Astrocyte (in vitro differentiated cells and primary cell): ENCODE results near the gene PIK3R2. TPM values are rescaled to one million over a fixed set of nuclear protein-coding genes. Genes with fewer than 3 reads are reported as not detected.

ENCODE experiments used
- DNase-seq: peaks from one replicate; pipeline ENCODE4 v3.0.0-alpha.2; 2010; ENCODE audit warnings: low read depth
- FAIRE-seq: peaks from 2 replicates; lab custom pipeline; 2011; peaks lifted over from hg19 to GRCh38; lab: Jason Lieb, UNC
- H2AFZ ChIP-seq: 2 replicates; pipeline ENCODE4 v1.6.0; 2012; ENCODE audit warnings: low read depth, low read length, inconsistent platforms
- H3K27ac ChIP-seq: 2 replicates; pipeline ENCODE4 v1.5.1; 2011; ENCODE audit warnings: low read depth, low read length, inconsistent platforms
- H3K27me3 ChIP-seq: 2 replicates; pipeline ENCODE4 v1.6.0; 2011; ENCODE audit warnings: low read length, inconsistent platforms; ENCODE audit not compliant: insufficient read depth
- H3K36me3 ChIP-seq: 2 replicates; pipeline ENCODE4 v1.5.1; 2011; ENCODE audit warnings: low read length, inconsistent platforms; ENCODE audit not compliant: insufficient read depth
- H3K4me1 ChIP-seq: 2 replicates; pipeline ENCODE4 v1.5.1; 2011; ENCODE audit warnings: low read length, inconsistent platforms; ENCODE audit not compliant: insufficient read depth
- H3K4me2 ChIP-seq: 2 replicates; pipeline ENCODE4 v1.6.0; 2012; ENCODE audit warnings: low read length, inconsistent platforms
- H3K4me3 ChIP-seq: 2 replicates; pipeline ENCODE4 v1.5.1; 2011; ENCODE audit warnings: low read depth, mild to moderate bottlenecking, low read length, inconsistent platforms; ENCODE audit not compliant: insufficient read depth
- H3K79me2 ChIP-seq: 2 replicates; pipeline ENCODE4 v1.6.0; 2012; ENCODE audit warnings: mild to moderate bottlenecking, low read length, inconsistent platforms; ENCODE audit not compliant: insufficient read depth
- H3K9ac ChIP-seq: 2 replicates; pipeline ENCODE4 v1.6.0; 2012; ENCODE audit warnings: mild to moderate bottlenecking, low read length, inconsistent platforms
- H3K9me3 ChIP-seq: 2 replicates; pipeline ENCODE4 v1.5.1; 2012; ENCODE audit warnings: low read depth, mild to moderate bottlenecking, low read length, inconsistent platforms; ENCODE audit not compliant: insufficient read depth
- H4K20me1 ChIP-seq: 2 replicates; pipeline ENCODE4 v1.6.0; 2012; ENCODE audit warnings: low read length, inconsistent platforms; ENCODE audit not compliant: insufficient read depth
- H3K27ac Mint-ChIP-seq: one replicate; pipeline ENCODE4 v1.8.0; 2021; ENCODE audit warnings: mild to moderate bottlenecking, mixed read lengths; ENCODE audit not compliant: unreplicated experiment
- H3K27me3 Mint-ChIP-seq: one replicate; pipeline ENCODE4 v1.8.0; 2021; ENCODE audit warnings: low read depth, mixed read lengths; ENCODE audit not compliant: unreplicated experiment
- H3K36me3 Mint-ChIP-seq: one replicate; pipeline ENCODE4 v1.8.0; 2021; ENCODE audit warnings: low read depth, mixed read lengths; ENCODE audit not compliant: unreplicated experiment
- H3K4me1 Mint-ChIP-seq: one replicate; pipeline ENCODE4 v1.8.0; 2021; ENCODE audit warnings: low read depth, mixed read lengths; ENCODE audit not compliant: unreplicated experiment
- H3K4me3 Mint-ChIP-seq: one replicate; pipeline ENCODE4 v1.8.0; 2021; ENCODE audit warnings: mild to moderate bottlenecking, moderate library complexity, mixed read lengths; ENCODE audit not compliant: unreplicated experiment
- H3K9me3 Mint-ChIP-seq: one replicate; pipeline ENCODE4 v1.8.0; 2021; ENCODE audit warnings: mild to moderate bottlenecking, mixed read lengths; ENCODE audit not compliant: unreplicated experiment
- EZH2 ChIP-seq: IDR thresholded peaks from 2 replicates; pipeline ENCODE4 v1.6.1; 2012; ENCODE audit warnings: mild to moderate bottlenecking, low read length, inconsistent platforms; ENCODE audit not compliant: insufficient read depth
- total RNA-seq: library from RNA; stranded (reverse); gene quantifications from 2 replicates; pipeline ENCODE4 v1.2.1, GENCODE V29; 2021
- TF ChIP-seq, protein P1 (sequence below): IDR thresholded peaks from 2 replicates; pipeline ENCODE4 v1.5.1; 2011; ENCODE audit warnings: low read depth, mild to moderate bottlenecking, inconsistent platforms, low read length, moderate library complexity; ENCODE audit not compliant: insufficient read depth

The PIK3R2 gene
- total RNA-seq, 1 donor from 2014 or later: 58.4 TPM

DNA sequence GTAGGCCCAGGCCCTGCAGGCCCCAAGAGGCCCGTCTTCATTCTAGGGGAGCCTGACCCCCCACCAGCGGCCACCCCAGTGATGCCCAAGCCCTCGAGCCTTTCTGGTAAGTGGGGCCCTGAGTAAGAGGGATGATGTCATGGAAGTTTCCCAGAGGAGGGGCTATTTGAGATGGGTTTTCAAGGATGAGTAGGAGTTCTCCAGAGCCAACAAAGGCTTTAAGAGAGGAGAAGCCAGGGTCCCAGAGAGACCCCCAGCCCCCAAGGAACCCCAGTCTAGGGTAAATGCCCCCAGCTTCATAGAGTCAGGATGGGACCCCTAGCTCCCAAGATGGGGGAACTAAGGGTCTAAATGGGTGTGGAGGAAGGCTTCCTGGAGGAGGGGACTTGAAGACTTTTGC is 9.1 kb upstream of the PIK3R2 start:
- Histone ChIP-seq H4K20me1 (no peaks in the 10 kb centered on the region), H3K4me1 (no peaks in the 10 kb centered on the region), H3K9me3 (no peaks in the 10 kb centered on the region), H3K79me2 (no peaks in the 10 kb centered on the region), H2AFZ (no peak overlapping the region), H3K36me3 (no peaks in the 10 kb centered on the region), H3K9ac (no peak overlapping the region), H3K4me2 (no peak overlapping the region), H3K27me3 (no peaks in the 10 kb centered on the region), H3K27ac (no peak overlapping the region), H3K4me3 (no peak overlapping the region)
- TF ChIP-seq, protein P1, sequence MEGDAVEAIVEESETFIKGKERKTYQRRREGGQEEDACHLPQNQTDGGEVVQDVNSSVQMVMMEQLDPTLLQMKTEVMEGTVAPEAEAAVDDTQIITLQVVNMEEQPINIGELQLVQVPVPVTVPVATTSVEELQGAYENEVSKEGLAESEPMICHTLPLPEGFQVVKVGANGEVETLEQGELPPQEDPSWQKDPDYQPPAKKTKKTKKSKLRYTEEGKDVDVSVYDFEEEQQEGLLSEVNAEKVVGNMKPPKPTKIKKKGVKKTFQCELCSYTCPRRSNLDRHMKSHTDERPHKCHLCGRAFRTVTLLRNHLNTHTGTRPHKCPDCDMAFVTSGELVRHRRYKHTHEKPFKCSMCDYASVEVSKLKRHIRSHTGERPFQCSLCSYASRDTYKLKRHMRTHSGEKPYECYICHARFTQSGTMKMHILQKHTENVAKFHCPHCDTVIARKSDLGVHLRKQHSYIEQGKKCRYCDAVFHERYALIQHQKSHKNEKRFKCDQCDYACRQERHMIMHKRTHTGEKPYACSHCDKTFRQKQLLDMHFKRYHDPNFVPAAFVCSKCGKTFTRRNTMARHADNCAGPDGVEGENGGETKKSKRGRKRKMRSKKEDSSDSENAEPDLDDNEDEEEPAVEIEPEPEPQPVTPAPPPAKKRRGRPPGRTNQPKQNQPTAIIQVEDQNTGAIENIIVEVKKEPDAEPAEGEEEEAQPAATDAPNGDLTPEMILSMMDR: no peak
- no peak for TF ChIP-seq EZH2
- Mint-ChIP-seq H3K4me1 (no peaks in the 10 kb centered on the region), H3K9me3 (peaks cover 5% of the 10 kb centered on the region), H3K27me3 (no peaks in the 10 kb centered on the region), H3K36me3 (peaks cover 22% of the 10 kb centered on the region), H3K27ac (no peak overlapping the region), H3K4me3 (no peak overlapping the region)
- DNase-seq: no peak
- no peak for FAIRE-seq

DNA sequence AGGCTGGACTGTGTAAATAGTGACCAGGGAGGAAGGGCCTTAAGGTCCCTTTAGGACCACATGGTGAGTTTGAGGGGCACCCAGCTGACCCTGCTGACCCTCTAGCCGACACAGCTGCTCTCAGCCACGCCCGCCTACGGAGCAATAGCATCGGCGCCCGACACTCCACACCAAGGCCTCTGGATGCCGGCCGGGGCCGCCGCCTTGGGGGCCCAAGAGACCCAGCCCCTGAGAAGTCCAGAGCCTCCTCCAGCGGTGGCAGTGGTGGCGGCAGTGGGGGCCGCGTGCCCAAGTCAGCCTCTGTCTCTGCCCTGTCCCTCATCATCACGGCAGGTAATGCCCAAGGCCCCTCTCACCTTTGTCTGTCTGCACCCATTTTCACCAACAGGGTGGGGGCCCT is 8.6 kb upstream of the PIK3R2 start:
- Histone ChIP-seq H3K27me3 (no peaks in the 10 kb centered on the region), H3K36me3 (no peaks in the 10 kb centered on the region), H4K20me1 (no peaks in the 10 kb centered on the region), H3K9ac (no peak overlapping the region), H3K4me1 (no peaks in the 10 kb centered on the region), H3K9me3 (no peaks in the 10 kb centered on the region), H3K79me2 (no peaks in the 10 kb centered on the region), H3K27ac (no peak overlapping the region), H3K4me3 (no peak overlapping the region), H2AFZ (no peak overlapping the region), H3K4me2 (no peak overlapping the region)
- no peak overlapping the region for H3K4me3 Mint-ChIP-seq
- FAIRE-seq: no peak
- no peaks in the 10 kb centered on the region for H3K4me1 Mint-ChIP-seq
- DNase-seq: no peak
- H3K27ac Mint-ChIP-seq: no peak overlapping the region
- H3K36me3 Mint-ChIP-seq: peaks cover 22% of the 10 kb centered on the region
- H3K9me3 Mint-ChIP-seq: peaks cover 5% of the 10 kb centered on the region
- no peaks in the 10 kb centered on the region for H3K27me3 Mint-ChIP-seq
- no peak for TF ChIP-seq EZH2
- TF ChIP-seq, protein P1: no peak

DNA sequence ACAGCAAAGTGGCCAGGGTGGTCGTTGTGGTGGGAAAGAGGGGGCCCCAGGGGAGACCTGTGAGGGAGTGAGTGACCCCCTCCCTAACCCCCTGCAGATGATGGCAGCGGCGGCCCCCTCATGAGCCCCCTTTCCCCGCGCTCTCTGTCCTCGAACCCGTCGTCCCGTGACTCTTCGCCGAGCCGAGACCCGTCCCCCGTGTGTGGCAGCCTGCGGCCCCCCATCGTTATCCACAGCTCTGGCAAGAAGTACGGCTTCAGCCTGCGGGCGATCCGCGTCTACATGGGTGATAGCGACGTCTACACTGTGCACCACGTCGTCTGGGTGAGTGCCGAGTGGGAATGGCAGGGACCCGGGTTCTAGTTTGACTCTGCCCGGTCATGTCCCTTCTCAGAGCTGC is 8.1 kb upstream of the PIK3R2 start:
- H3K4me1 Mint-ChIP-seq: no peaks in the 10 kb centered on the region
- H3K27ac ChIP-seq: no peak overlapping the region
- H3K27me3 ChIP-seq: no peaks in the 10 kb centered on the region
- H2AFZ ChIP-seq: no peak overlapping the region
- no peak overlapping the region for H3K4me3 Mint-ChIP-seq
- H3K36me3 ChIP-seq: no peaks in the 10 kb centered on the region
- H3K36me3 Mint-ChIP-seq: peaks cover 22% of the 10 kb centered on the region
- H3K4me3 ChIP-seq: no peak overlapping the region
- no peaks in the 10 kb centered on the region for H3K4me1 ChIP-seq
- no peak overlapping the region for H3K9ac ChIP-seq
- H4K20me1 ChIP-seq: no peaks in the 10 kb centered on the region
- no peaks in the 10 kb centered on the region for H3K79me2 ChIP-seq
- TF ChIP-seq EZH2: no peak
- TF ChIP-seq, protein P1: no peak
- no peak overlapping the region for H3K27ac Mint-ChIP-seq
- no peak for FAIRE-seq
- H3K4me2 ChIP-seq: no peak overlapping the region
- H3K9me3 Mint-ChIP-seq: peaks cover 5% of the 10 kb centered on the region
- no peaks in the 10 kb centered on the region for H3K27me3 Mint-ChIP-seq
- no peak for DNase-seq
- no peaks in the 10 kb centered on the region for H3K9me3 ChIP-seq
